Spinal cord (tissue), 10 donors: ENCODE measurements around the gene SLAMF8. TPM values are rescaled to one million over a fixed set of nuclear protein-coding genes. Genes with fewer than 3 reads are reported as not detected.
A peak's percentile ranks its signal among the peaks of the same experiment; 100 is the strongest.

Source experiments
- DNase-seq, 6 donors: peaks; one replicate each; pipeline versions ENCODE4 v3.0.0 to v3.0.0-alpha.2; 2013 to 2015; ENCODE audit warnings: low spot score in 6 of 6, low read depth in 4 of 6
- H3K27ac ChIP-seq: one replicate; pipeline ENCODE4 v1.5.1; 2013; ENCODE audit warnings: low read depth, low read length, control low read depth
- H3K27me3 ChIP-seq: one replicate; pipeline ENCODE4 v1.6.1; 2013; ENCODE audit warnings: low read length; ENCODE audit not compliant: control insufficient read depth, insufficient read depth
- H3K36me3 ChIP-seq: one replicate; pipeline ENCODE4 v1.6.1; 2013; ENCODE audit warnings: low read length; ENCODE audit not compliant: control insufficient read depth, insufficient read depth
- H3K4me1 ChIP-seq: one replicate; pipeline ENCODE4 v1.6.1; 2013; ENCODE audit warnings: low read length; ENCODE audit not compliant: control insufficient read depth, insufficient read depth
- H3K4me3 ChIP-seq: one replicate; pipeline ENCODE4 v1.5.1; 2013; ENCODE audit warnings: low read depth, low read length, control low read depth
- H3K9me3 ChIP-seq: one replicate; pipeline ENCODE4 v1.6.1; 2013; ENCODE audit warnings: low read length; ENCODE audit not compliant: control insufficient read depth, insufficient read depth
- WGBS: methylation state at CpG from one replicate; pipeline ENCODE4 v1.1.5; 2013; ENCODE audit warnings: missing lambda C conversion rate; ENCODE audit not compliant: insufficient coverage; 5-methylcytosine and 5-hydroxymethylcytosine counted together
- long read RNA-seq, 4 donors: transcript quantifications; one replicate each; lab custom pipeline, GENCODE V29; 2026
- polyA plus RNA-seq, 2 donors: library from polyadenylated mRNA; unstranded; fragments of 120-200 nt; gene quantifications; one replicate each; pipeline ENCODE4 v1.2.1, GENCODE V29; 2013; ENCODE audit not compliant: insufficient read length in 2 of 2
- total RNA-seq, 2 donors: library from RNA; depleted of rRNA in 1 of 2; stranded (reverse); fragments of 120-200 nt in 1 of 2; fragments of >200 nt in 1 of 2; gene quantifications; one replicate each; pipeline versions ENCODE4 v1.2.3 to v1.2.4, GENCODE V29; 2013 to 2014
- donor health status: healthy.

The SLAMF8 gene
- under 1 TPM; 0.17 to 0.40 TPM for total RNA-seq
- not detected for polyA plus RNA-seq
- long read RNA-seq, donor 1, result 0 reads
- long read RNA-seq, donor 2, result 0 reads
- long read RNA-seq, donor 3, result 0 reads
- long read RNA-seq, donor 4, result 0 reads

DNA sequence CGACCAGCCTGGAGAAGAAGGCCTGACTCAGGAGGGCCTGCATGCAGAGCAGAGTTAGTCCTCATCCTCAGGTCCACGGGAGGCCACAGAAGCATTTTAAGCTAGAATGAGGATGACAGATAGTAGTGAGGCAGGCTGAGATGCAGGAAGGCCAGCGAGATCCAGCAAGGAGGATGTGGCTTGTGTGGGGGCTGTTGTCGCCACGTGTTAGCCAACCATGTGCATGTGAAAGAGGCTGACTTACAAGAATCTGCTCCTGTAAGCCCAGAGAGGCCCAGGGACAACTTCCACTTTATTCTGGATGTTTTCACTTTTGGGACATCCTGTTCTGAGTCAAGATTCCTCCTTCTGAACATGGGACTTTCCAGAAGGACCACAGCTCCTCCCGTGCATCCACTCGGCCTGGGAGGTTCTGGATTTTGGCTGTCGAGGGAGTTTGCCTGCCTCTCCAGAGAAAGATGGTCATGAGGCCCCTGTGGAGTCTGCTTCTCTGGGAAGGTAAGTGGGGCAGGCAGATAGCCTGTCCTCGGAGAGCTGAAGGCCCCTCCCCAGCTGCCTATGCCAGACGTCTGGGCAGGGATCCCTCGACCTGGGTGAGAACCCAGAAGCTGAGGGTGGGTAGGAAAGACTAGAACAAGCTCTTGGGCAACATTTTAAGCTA, at the start of gene SLAMF8:
TSS of gene SLAMF8 (plus strand) at position 433 of the 661 bp plus-strand sequence. CDS start at position 459, 26 bp downstream.
- Histone ChIP-seq H3K36me3 (no peaks in the 10 kb centered on the region), H3K4me3 (no peak within 1 kb of the TSS), H3K27me3 (no peaks in the 10 kb centered on the region), H3K9me3 (no peaks in the 10 kb centered on the region), H3K4me1 (peaks cover 15% of the 10 kb centered on the region), H3K27ac (no peak within 1 kb of the TSS)
- WGBS, result 79% methylated on average over 11 of the region's 11 CpGs
- no peak for DNase-seq

- 92% methylated on average over 2 of the region's 4 CpGs for WGBS
- H3K9me3 ChIP-seq, result no peaks in the 10 kb centered on the region
- H3K36me3 ChIP-seq, result no peaks in the 10 kb centered on the region
- H3K4me1 ChIP-seq, result peaks cover 5% of the 10 kb centered on the region
- H3K4me3 ChIP-seq, result no peak overlapping the region
- H3K27me3 ChIP-seq, result no peaks in the 10 kb centered on the region
- H3K27ac ChIP-seq, result no peak overlapping the region
- no peak for DNase-seq
Measured at GRCh38 chr1:159778266-159778665, 48.4 kb upstream of the SLAMF8 start.

DNA sequence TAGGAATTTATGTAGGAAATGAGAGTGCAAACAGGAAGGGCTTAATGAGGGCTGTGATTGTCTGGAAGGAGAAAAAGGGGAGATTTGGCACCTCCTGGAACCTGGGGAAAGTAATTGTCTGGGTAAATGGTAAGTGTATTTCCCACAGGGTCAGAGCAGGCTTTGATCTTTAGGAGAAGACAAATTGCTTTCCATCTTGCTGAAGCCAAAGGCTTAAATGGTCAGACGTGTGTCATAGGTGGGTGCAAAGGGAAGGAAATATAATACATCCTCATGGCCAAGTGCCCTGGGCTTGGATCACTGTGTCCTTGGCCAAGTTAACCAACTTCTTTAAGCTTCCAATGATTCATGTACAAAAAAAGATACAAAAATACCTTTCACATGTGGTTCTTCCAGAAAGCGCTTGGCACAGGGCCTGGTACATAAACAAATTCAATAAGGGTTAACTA, 47.2 kb upstream of the SLAMF8 start:
- WGBS, result 40% methylated on average over 1 of the region's 2 CpGs
- H3K36me3 ChIP-seq, result no peaks in the 10 kb centered on the region
- no peaks in the 10 kb centered on the region for H3K27me3 ChIP-seq
- no peak for DNase-seq
- H3K9me3 ChIP-seq, result no peaks in the 10 kb centered on the region
- H3K27ac ChIP-seq, result no peak overlapping the region
- H3K4me3 ChIP-seq, result no peak overlapping the region
- peaks cover 5% of the 10 kb centered on the region for H3K4me1 ChIP-seq

DNA sequence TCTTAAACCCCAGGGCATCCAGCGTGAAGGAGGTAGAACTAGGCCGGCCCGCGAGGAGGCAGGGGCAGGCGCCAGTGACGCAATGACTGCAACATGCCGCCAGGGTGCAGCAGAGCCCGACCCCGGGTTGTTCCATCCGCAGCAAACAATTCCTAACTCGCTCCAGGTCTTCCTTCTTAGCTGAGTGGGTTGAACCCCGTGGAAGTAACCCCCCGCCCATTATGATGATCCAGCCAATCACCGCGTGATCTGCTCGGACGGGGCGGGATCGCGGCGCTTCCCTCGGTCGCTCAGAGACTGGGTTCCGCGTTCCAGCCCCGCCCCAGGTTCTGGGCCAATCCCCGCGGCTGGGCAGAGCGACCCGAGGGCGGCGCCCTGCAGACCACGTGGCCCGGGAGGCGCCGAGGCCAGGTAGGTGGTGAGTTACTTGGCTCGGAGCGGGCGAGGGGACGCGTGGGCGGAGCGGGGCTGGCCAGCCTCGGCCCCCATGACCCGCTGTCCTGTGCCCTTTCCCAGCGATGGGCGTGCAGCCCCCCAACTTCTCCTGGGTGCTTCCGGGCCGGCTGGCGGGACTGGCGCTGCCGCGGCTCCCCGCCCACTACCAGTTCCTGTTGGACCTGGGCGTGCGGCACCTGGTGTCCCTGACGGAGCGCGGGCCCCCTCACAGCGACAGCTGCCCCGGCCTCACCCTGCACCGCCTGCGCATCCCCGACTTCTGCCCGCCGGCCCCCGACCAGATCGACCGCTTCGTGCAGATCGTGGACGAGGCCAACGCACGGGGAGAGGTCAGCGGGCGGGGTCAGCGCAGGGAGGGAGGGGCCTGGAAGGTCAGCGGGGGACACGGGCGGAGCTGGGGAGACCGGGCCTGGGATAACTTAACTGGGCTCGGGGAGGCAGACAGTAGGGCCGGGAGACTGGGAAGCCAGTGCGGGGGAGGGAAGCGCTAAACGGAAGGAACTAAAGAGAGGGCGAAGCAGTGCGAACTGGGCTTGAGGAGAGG, 45.8 kb upstream of the SLAMF8 start, which contains the start of gene DUSP23:
TSS of gene DUSP23 (plus strand) at position 380 of the 1,000 bp plus-strand sequence. CDS start at position 519, 139 bp downstream.
- H3K9me3 ChIP-seq, result no peaks in the 10 kb centered on the region
- H3K27ac ChIP-seq, result no peak within 1 kb of the TSS
- H3K4me1 ChIP-seq, result peaks cover 5% of the 10 kb centered on the region
- 2% methylated on average over 88 of the region's 88 CpGs for WGBS
- no peaks in the 10 kb centered on the region for H3K27me3 ChIP-seq
- peak within 1 kb of the TSS; percentile 54 for H3K4me3 ChIP-seq
- no peaks in the 10 kb centered on the region for H3K36me3 ChIP-seq
- peak; percentile 87 to 98 (median 89) for DNase-seq

DNA sequence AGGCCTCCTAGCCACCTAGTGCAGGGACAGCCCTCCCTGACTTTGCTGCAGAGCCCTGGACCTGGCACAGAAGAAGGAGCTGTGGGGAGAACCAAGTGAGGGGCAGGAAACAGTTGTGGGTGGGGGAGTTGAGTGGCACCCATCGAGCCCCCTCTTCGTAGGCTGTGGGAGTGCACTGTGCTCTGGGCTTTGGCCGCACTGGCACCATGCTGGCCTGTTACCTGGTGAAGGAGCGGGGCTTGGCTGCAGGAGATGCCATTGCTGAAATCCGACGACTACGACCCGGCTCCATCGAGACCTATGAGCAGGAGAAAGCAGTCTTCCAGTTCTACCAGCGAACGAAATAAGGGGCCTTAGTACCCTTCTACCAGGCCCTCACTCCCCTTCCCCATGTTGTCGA, 44.7 kb upstream of the SLAMF8 start:
- 98% methylated on average over 4 of the region's 12 CpGs for WGBS
- Histone ChIP-seq H3K36me3 (no peaks in the 10 kb centered on the region), H3K27me3 (no peaks in the 10 kb centered on the region), H3K4me3 (no peak overlapping the region), H3K4me1 (peaks cover 5% of the 10 kb centered on the region), H3K27ac (no peak overlapping the region), H3K9me3 (no peaks in the 10 kb centered on the region)
- DNase-seq, result no peak

DNA sequence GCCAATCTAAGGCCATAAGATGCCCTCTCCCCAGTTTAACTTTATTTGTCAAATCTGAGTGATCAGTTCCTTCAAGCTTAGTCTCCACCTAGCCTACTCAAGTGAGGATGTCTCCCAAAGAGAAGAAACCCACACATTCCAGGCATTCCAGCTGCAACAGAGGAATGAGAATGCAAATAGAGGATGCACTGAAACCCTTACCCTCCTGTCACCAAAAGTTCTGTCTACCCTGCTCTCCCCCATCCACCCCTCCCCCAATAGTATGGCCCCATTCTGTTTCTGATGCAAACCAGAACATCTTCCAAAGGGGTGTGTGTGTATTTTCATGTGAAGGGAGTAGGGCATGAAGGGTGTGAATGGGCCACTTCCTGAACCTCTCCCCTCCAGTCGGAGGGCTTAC, 42.9 kb upstream of the SLAMF8 start:
- no peaks in the 10 kb centered on the region for H3K9me3 ChIP-seq
- no CpG with 5 or more reads among the region's 1 CpG for WGBS
- no peak overlapping the region for H3K27ac ChIP-seq
- H3K36me3 ChIP-seq, result no peaks in the 10 kb centered on the region
- H3K4me1 ChIP-seq, result peaks cover 5% of the 10 kb centered on the region
- DNase-seq, result no peak
- H3K27me3 ChIP-seq, result no peaks in the 10 kb centered on the region
- no peak overlapping the region for H3K4me3 ChIP-seq

- Histone ChIP-seq H3K27ac (no peak overlapping the region), H3K36me3 (no peaks in the 10 kb centered on the region), H3K9me3 (no peaks in the 10 kb centered on the region), H3K4me3 (no peak overlapping the region), H3K4me1 (no peaks in the 10 kb centered on the region), H3K27me3 (no peaks in the 10 kb centered on the region)
- WGBS, result no CpG with 5 or more reads among the region's 3 CpGs
- DNase-seq, result peak in 1 of 6 donors; percentile 26
Measured at GRCh38 chr1:159786465-159786864, 40.2 kb upstream of the SLAMF8 start.

- no peaks in the 10 kb centered on the region for H3K36me3 ChIP-seq
- DNase-seq, result peak in 1 of 6 donors; percentile 73
- H3K9me3 ChIP-seq, result no peaks in the 10 kb centered on the region
- H3K4me1 ChIP-seq, result no peaks in the 10 kb centered on the region
- WGBS, result 60% methylated on average over 3 of the region's 3 CpGs
- no peak overlapping the region for H3K27ac ChIP-seq
- no peak overlapping the region for H3K4me3 ChIP-seq
- H3K27me3 ChIP-seq, result no peaks in the 10 kb centered on the region
Measured at GRCh38 chr1:159786966-159787365, 39.7 kb upstream of the SLAMF8 start.

DNA sequence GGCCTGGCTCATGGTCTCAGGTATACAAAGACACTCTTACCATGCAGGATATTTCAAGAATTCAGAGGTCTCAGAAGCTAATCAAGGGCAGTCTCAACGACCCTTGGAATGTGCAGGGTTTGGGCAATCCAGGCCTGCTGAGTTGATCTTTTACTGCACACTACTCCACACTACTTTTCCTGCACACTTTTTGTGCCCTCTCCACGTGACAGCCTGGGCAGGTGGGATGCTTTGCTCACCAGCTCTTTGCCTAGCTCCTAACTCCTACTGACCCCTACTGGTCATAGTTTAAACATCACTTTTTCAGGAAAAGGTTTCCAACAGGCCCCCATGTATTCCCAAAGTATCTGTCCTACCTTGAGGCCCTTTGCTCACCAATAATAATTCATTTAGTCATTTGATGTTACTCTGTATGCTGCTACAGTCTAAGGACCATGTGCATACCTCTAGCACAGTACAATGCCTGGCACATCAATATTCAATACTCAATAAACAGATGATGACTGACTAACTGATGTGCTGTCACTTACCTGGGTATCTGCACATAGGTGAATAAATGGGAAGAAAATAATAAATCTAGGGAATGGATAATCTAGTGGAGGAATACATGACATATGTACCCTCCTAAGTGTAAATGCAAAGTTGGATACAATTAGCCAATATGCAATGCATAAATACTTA, 36.3 kb upstream of the SLAMF8 start:
- DNase-seq, result peak in 1 of 6 donors; percentile 42
- no peak overlapping the region for H3K27ac ChIP-seq
- no peaks in the 10 kb centered on the region for H3K36me3 ChIP-seq
- no peaks in the 10 kb centered on the region for H3K9me3 ChIP-seq
- peaks cover under 1% of the 10 kb centered on the region for H3K27me3 ChIP-seq
- WGBS, result 16% methylated on average over 2 of the region's 2 CpGs
- H3K4me3 ChIP-seq, result no peak overlapping the region
- H3K4me1 ChIP-seq, result no peaks in the 10 kb centered on the region
